Calu3 (cell line): ENCODE results near the gene RABEP2. TPM values are rescaled to one million over a fixed set of nuclear protein-coding genes. Genes with fewer than 3 reads are reported as not detected.

ENCODE experiments used
- BruUV-seq: library from RNA; stranded (reverse); fragments of 400-500 nt; replicated peaks from 2 replicates; lab custom pipeline; 2021; lab: Mats Ljungman, UMichigan
- CTCF ChIA-PET: fragments of 300-600 bp; sonication (Branson Sonifier 250); formaldehyde crosslinking; loops from one replicate; lab custom pipeline; 2022; ENCODE audit warnings: antibody characterized with exemption; lab: Charles Lee
- DNase-seq: peaks from one replicate; pipeline ENCODE4 v3.0.0; 2022
- H3K27ac Mint-ChIP-seq: one replicate; pipeline ENCODE4 v1.8.0; 2022; ENCODE audit warnings: mixed read lengths; ENCODE audit not compliant: unreplicated experiment
- H3K27me3 Mint-ChIP-seq: one replicate; pipeline ENCODE4 v1.8.0; 2022; ENCODE audit warnings: mixed read lengths; ENCODE audit not compliant: unreplicated experiment
- H3K36me3 Mint-ChIP-seq: one replicate; pipeline ENCODE4 v1.8.0; 2022; ENCODE audit warnings: mild to moderate bottlenecking, moderate library complexity, mixed read lengths; ENCODE audit not compliant: insufficient read depth, unreplicated experiment
- H3K4me1 Mint-ChIP-seq: one replicate; pipeline ENCODE4 v1.8.0; 2022; ENCODE audit warnings: mild to moderate bottlenecking, low read depth, mixed read lengths; ENCODE audit not compliant: unreplicated experiment
- H3K4me3 Mint-ChIP-seq: one replicate; pipeline ENCODE4 v1.8.0; 2022; ENCODE audit warnings: mild to moderate bottlenecking, low read depth, moderate library complexity, mixed read lengths; ENCODE audit not compliant: unreplicated experiment
- H3K9me3 Mint-ChIP-seq: one replicate; pipeline ENCODE4 v1.8.0; 2022; ENCODE audit warnings: low read depth, mixed read lengths; ENCODE audit not compliant: unreplicated experiment
- intact Hi-C: fragments of 100-400 bp; cut with micrococcal nuclease; formaldehyde crosslinking; loops from one replicate; pipeline ENCODE4 v1.10.0; 2022; ENCODE audit not compliant: unreplicated experiment
- total RNA-seq: library from RNA; stranded (reverse); gene quantifications from 2 replicates; pipeline ENCODE4 v1.2.3, GENCODE V29; 2022
- TF ChIP-seq, protein P1 (sequence below): fragments of 200-600 bp; IDR thresholded peaks from one replicate; pipeline ENCODE4 v1.8.0; 2022; ENCODE audit warnings: antibody characterized with exemption; ENCODE audit not compliant: unreplicated experiment

Gene RABEP2
- total RNA-seq, 1 experiment from 2014 or later: 34.3 TPM

DNA sequence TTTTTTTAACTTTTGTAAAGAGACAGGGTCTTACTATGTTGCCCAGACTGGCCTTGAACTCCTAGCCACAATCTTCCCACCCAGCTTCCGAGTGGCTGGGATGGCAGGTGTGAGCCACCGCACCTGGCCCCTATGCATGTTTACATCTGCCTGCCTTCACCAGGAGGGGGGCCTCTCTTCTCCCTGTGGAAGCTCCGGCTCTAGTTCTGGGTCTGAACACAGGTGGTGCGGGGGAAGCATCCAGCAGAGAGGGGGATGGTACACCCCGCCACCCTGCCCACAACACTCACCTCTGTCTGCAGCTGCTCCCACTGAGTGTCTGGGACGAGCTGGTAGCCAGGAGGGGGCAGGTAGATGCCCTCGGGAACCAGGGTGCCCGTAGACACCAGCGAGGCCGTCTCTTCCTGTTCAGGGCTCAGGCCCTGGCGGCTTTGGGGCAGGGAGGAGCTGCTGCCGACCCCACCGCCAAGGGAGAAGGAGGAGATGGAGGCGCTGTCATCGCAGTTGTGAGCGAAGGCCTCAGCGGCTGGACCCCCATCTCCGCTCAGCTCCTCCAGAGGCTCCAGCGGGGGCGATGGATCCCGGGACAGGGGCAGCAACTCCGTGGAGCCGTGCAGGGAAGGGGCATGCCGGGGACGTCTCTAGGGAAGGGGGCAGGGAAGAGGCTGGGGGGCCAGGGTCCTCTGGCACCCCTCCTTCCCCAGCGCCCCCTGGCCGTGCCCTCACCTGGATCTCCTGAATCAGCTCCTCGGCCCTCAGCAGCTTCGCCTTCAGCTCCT is 10.9 kb downstream of the RABEP2 start:
- intact Hi-C loops: no loop called here
- no peak for DNase-seq
- H3K36me3 Mint-ChIP-seq: peaks cover 58% of the 10 kb centered on the region
- H3K27ac Mint-ChIP-seq: no peak overlapping the region
- CTCF ChIA-PET: no interaction called here
- H3K4me3 Mint-ChIP-seq: no peak overlapping the region
- H3K9me3 Mint-ChIP-seq: no peaks in the 10 kb centered on the region
- TF ChIP-seq, protein P1, sequence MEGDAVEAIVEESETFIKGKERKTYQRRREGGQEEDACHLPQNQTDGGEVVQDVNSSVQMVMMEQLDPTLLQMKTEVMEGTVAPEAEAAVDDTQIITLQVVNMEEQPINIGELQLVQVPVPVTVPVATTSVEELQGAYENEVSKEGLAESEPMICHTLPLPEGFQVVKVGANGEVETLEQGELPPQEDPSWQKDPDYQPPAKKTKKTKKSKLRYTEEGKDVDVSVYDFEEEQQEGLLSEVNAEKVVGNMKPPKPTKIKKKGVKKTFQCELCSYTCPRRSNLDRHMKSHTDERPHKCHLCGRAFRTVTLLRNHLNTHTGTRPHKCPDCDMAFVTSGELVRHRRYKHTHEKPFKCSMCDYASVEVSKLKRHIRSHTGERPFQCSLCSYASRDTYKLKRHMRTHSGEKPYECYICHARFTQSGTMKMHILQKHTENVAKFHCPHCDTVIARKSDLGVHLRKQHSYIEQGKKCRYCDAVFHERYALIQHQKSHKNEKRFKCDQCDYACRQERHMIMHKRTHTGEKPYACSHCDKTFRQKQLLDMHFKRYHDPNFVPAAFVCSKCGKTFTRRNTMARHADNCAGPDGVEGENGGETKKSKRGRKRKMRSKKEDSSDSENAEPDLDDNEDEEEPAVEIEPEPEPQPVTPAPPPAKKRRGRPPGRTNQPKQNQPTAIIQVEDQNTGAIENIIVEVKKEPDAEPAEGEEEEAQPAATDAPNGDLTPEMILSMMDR: no peak
- H3K27me3 Mint-ChIP-seq: no peaks in the 10 kb centered on the region
- H3K4me1 Mint-ChIP-seq: no peaks in the 10 kb centered on the region
- no TSS peak for BruUV-seq

DNA sequence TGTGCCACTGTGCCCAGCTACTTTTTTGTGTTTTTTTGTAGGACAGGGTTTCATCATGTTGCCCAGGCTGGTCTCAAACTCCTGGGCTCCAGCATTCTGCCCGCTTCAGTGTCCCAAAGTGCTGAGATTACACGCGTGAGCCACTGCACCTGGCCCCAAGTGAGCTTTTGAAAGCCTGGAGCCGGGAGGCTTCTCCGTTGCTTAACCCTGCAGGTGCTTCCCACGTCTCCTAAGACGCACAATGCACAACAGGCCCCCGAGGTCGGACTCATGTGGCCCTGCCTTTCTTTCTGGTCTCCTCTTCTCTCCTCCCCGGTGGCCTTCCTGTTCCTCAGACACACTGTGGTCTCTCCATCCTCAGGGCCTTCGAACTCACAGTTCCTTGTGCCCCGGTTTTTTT is 12.5 kb downstream of the RABEP2 start:
- Mint-ChIP-seq H3K4me3 (no peak overlapping the region), H3K27me3 (no peaks in the 10 kb centered on the region), H3K4me1 (no peaks in the 10 kb centered on the region), H3K9me3 (no peaks in the 10 kb centered on the region), H3K36me3 (peaks cover 58% of the 10 kb centered on the region), H3K27ac (peak overlapping the region; percentile 25)
- intact Hi-C loops: no loop called here
- DNase-seq: no peak
- TF ChIP-seq, protein P1: no peak
- CTCF ChIA-PET: interaction anchor here (0.7 kb wide), 2 partner anchors 11 to 33 kb away, joined by 5 to 9 read pairs; no protein-coding TSS in a partner anchor
- BruUV-seq: no TSS peak

DNA sequence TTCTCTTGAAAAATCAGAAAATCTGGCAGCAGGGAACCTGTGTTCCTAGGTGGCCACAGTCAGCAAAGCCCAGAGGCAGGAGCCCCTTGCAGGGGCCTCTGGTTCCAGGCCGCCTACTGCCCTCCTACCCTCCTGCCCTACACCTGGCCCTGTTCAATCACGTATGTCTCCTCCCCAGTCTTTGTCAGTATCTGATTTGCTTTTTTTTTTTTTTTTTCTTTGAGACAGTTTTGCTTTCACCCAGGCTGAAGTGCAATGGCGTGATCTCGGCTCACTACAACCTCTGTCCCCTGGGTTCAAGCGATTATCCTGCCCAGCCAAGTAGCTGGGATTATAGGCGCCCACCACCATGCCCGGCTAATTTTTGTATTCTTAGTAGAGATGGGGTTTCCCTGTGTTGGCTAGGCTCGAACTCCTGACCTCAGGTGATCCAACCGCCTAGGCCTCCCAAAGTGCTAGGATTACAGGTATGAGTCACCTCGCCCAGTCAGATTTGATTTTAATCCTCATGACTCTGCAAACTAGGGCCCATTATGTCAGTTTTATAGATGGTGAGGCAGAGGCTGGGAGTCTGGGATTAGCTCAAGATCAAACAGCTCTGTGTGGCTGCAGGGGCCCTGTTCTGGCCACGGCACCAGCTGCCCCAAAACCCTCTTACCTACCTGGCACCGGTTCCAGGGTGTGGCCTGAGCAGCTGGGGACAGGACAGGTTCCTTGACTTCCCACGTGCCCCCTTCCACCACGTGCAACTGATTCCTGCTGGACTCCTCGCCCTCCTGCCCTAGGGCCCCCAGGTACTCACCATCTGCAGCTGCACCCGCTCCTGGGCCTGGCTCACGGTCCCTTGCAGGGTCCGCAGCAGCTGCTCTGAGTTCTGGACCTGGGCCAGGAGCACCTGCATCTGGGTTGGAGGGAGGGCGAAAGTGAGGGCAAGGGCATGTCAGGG is 14.7 kb downstream of the RABEP2 start:
- TF ChIP-seq, protein P1: no peak
- no peak overlapping the region for H3K4me3 Mint-ChIP-seq
- no peaks in the 10 kb centered on the region for H3K27me3 Mint-ChIP-seq
- peak; percentile 17 for DNase-seq
- H3K9me3 Mint-ChIP-seq: no peaks in the 10 kb centered on the region
- no peaks in the 10 kb centered on the region for H3K4me1 Mint-ChIP-seq
- no peak overlapping the region for H3K27ac Mint-ChIP-seq
- intact Hi-C loops: no loop called here
- CTCF ChIA-PET: interaction anchor here (0.5 kb wide), 1 partner anchor 1967 kb away, joined by 5 read pairs; no protein-coding TSS in a partner anchor
- no TSS peak for BruUV-seq
- peaks cover 54% of the 10 kb centered on the region for H3K36me3 Mint-ChIP-seq

DNA sequence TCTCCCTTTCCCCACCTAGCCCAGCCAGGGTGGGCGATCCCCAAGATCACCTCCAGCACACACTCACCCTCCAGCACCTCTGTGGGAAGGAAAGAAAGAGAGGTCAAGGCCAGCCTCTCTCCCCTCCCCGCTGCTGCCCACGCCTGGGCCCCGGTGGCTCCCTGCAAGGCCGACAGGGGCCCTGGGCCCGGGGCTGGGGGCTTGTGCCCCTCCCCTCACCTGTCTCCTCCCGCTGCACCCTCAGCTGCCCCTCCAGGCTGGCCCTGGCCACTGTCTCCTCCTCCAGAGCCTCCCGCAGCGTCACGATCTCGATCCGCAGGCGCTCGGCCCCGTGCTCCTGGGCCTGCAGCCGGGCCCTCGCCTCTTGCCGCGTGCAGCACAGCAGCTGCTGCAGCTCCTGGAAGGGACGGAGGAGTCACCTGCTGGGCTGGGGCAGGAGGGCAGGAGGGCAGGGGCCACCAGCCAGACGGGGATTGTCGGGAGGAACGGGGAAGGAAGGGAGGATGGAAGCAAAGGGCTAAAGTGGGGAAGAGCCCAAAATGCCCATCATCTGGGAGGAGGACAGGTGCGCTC is 19.2 kb downstream of the RABEP2 start:
- no peak overlapping the region for H3K27ac Mint-ChIP-seq
- no TSS peak for BruUV-seq
- H3K4me3 Mint-ChIP-seq: no peak overlapping the region
- H3K4me1 Mint-ChIP-seq: no peaks in the 10 kb centered on the region
- no peaks in the 10 kb centered on the region for H3K9me3 Mint-ChIP-seq
- H3K27me3 Mint-ChIP-seq: no peaks in the 10 kb centered on the region
- CTCF ChIA-PET: no interaction called here
- intact Hi-C loops: no loop called here
- no peak for DNase-seq
- TF ChIP-seq, protein P1: no peak
- H3K36me3 Mint-ChIP-seq: peaks cover 35% of the 10 kb centered on the region
